BE2C (cell line): Measurements from ENCODE around the gene RPS6KA1. TPM values are rescaled to one million over a fixed set of nuclear protein-coding genes. Genes with fewer than 3 reads are reported as not detected.

ENCODE experiments used
- DNase-seq: peaks from one replicate; pipeline ENCODE4 v3.0.0-alpha.2; 2020
- H3K27me3 ChIP-seq: fragments of 250-450 bp; sonication (Bioruptor Pico); 2 replicates; pipeline ENCODE4 v1.5.1; 2020; ENCODE audit warnings: mild to moderate bottlenecking
- H3K36me3 ChIP-seq: fragments of 250-450 bp; sonication (Bioruptor Pico); 2 replicates; pipeline ENCODE4 v1.5.1; 2020; ENCODE audit warnings: mild to moderate bottlenecking
- H3K4me1 ChIP-seq: fragments of 250-450 bp; sonication (Bioruptor Pico); 2 replicates; pipeline ENCODE4 v1.5.1; 2020
- H3K4me3 ChIP-seq: 2 replicates; pipeline ENCODE4 v1.5.1; 2011; ENCODE audit warnings: low read depth, low read length
- H3K9me3 ChIP-seq: fragments of 250-450 bp; sonication (Bioruptor Pico); 2 replicates; pipeline ENCODE4 v1.5.1; 2020
- polyA plus RNA-seq: library from polyadenylated mRNA; unstranded; fragments of >200 nt; gene quantifications from one replicate; pipeline ENCODE4 v1.2.1, GENCODE V29; 2012; ENCODE audit warnings: low read depth, missing spikeins; ENCODE audit not compliant: insufficient read length, insufficient read depth
- TF ChIP-seq, protein P1 (sequence below): IDR thresholded peaks from 2 replicates; pipeline ENCODE4 v1.5.1; 2012; ENCODE audit warnings: mild to moderate bottlenecking, low read depth, low read length

RPS6KA1 gene
- polyA plus RNA-seq = 4.7 TPM

DNA sequence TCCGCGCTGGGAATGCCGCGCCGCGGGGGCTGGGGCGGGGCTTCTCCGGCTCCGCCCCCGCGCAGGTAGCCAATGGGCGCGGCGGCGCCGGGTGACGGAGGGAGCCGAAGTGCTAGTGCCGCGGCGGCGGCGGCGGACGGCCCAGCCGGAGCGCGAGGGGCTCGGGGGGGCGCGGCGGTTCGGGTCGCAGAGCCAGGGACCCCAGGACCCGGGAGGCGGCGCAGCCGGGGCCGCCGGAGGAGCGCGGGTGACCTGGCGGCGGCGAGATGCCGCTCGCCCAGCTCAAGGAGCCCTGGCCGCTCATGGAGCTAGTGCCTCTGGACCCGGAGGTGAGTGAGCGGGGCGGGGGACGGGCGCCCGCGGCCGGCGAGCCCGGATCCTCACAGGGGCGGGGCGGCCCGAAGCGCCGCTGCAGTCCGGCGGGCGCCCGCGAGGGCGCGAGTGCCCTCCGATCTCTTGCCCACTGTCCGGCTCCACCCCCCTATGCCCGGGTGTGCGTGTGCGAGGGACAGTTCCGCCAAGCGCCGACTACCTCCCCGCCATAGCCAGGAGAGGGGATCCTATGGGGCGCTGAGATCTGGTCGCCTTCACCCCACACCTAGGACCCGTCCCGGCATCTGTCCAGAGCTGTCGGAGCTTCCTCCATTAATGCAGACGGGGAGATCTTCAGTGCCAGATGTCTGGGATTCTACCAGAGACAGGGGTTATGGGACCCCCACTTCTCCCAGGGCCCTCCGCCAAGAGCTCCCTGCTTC, at the start of gene RPS6KA1:
TSS of gene RPS6KA1 (plus strand) at position 107 of the 755 bp plus-strand sequence. CDS start at position 267, 160 bp downstream.
- H3K4me3 ChIP-seq = peak within 1 kb of the TSS; percentile 56
- H3K36me3 ChIP-seq = no peaks in the 10 kb centered on the region
- H3K27me3 ChIP-seq = no peaks in the 10 kb centered on the region
- H3K4me1 ChIP-seq = no peaks in the 10 kb centered on the region
- H3K9me3 ChIP-seq = no peaks in the 10 kb centered on the region
- DNase-seq = peak; percentile 71
- TF ChIP-seq, protein P1, sequence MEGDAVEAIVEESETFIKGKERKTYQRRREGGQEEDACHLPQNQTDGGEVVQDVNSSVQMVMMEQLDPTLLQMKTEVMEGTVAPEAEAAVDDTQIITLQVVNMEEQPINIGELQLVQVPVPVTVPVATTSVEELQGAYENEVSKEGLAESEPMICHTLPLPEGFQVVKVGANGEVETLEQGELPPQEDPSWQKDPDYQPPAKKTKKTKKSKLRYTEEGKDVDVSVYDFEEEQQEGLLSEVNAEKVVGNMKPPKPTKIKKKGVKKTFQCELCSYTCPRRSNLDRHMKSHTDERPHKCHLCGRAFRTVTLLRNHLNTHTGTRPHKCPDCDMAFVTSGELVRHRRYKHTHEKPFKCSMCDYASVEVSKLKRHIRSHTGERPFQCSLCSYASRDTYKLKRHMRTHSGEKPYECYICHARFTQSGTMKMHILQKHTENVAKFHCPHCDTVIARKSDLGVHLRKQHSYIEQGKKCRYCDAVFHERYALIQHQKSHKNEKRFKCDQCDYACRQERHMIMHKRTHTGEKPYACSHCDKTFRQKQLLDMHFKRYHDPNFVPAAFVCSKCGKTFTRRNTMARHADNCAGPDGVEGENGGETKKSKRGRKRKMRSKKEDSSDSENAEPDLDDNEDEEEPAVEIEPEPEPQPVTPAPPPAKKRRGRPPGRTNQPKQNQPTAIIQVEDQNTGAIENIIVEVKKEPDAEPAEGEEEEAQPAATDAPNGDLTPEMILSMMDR = no peak

DNA sequence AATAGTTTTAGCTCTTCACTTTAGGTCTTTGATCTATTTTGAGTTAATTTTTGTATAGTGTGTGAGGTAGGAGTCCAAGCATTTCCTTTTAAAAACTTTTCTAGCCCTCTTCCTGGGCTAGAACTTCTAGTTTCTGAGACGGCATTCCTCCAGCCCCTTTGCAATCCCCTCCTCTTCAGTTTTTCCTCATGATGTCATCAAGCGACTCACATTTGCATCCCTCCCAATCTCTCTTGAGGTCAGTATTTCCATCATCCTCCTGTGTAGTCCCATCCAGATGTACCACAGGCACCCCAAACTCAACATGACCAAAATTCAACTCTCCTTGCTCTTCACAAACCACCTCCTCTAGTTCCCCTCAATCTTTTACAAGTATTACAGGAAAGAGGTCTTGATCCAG, 46.6 kb upstream of the RPS6KA1 start:
- Histone ChIP-seq H3K9me3 (no peaks in the 10 kb centered on the region), H3K4me1 (no peaks in the 10 kb centered on the region), H3K4me3 (no peak overlapping the region), H3K27me3 (no peaks in the 10 kb centered on the region), H3K36me3 (peaks cover 5% of the 10 kb centered on the region; the same call in 1 of the 2 replicates)
- no peak for DNase-seq
- TF ChIP-seq, protein P1 = no peak

DNA sequence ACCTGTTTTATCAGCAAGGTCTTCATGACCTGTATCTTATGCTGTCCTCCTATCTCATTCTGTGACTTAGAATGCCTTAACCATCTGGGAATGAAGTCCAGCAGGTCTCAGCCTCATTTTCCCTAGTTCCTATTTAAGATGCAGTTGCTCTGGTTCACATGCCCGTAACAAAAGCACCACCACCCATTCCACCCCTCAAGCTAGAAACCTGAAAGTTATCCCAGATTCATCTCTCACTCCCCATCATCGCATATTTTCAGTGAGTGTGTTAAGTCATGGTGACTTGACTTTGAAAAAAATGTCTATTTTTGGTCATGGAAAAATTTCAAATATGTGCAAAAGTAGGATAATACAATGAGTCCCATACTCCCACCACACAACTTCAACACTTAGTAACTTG, 45.6 kb upstream of the RPS6KA1 start:
- TF ChIP-seq, protein P1 = no peak
- Histone ChIP-seq H3K27me3 (no peaks in the 10 kb centered on the region), H3K4me1 (no peaks in the 10 kb centered on the region), H3K9me3 (no peaks in the 10 kb centered on the region), H3K4me3 (no peak overlapping the region), H3K36me3 (peaks cover 2% of the 10 kb centered on the region; the same call in 1 of the 2 replicates)
- no peak for DNase-seq

DNA sequence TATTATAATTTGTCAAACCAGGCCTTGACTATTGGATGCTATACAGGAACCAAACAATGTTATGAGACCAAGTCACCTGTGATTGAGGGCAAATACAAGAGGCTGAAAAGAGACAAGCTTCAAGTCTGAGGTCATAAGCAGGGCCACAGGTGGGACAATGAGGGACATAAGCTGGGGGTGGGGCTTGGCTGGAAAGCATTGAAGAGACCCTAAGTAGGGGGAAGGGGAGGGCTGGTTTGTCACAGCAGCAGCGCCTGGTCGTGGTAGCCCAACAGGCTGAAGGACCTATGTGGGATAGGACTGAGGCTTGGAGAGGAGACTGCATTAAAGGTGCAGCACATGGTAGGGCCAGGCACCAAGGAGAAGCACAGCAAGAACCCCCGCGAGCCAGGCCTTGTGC, 39.4 kb upstream of the RPS6KA1 start:
- no peaks in the 10 kb centered on the region for H3K36me3 ChIP-seq
- no peaks in the 10 kb centered on the region for H3K4me1 ChIP-seq
- no peaks in the 10 kb centered on the region for H3K9me3 ChIP-seq
- TF ChIP-seq, protein P1 = no peak
- DNase-seq = no peak
- no peak overlapping the region for H3K4me3 ChIP-seq
- no peaks in the 10 kb centered on the region for H3K27me3 ChIP-seq

DNA sequence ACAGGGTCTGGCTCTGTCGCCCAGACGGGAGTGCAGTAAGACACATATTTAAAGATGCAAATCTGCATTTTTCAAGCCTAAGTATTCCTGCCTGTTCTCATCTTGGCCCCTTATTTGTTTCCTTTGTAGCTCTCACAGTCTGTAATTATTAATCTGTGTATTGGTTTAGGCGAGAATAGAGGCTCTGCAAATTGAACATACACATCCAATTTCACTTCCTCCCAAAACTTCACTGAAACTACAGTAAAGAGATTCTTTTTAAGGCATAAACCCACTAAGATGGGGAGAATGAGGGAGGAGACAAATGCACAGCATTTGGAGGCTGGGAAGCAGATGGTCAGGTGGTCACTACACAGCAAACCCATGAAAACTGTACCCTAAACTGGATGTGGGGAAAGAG, 36.3 kb upstream of the RPS6KA1 start:
- no peaks in the 10 kb centered on the region for H3K4me1 ChIP-seq
- no peaks in the 10 kb centered on the region for H3K36me3 ChIP-seq
- no peak overlapping the region for H3K4me3 ChIP-seq
- H3K27me3 ChIP-seq = no peaks in the 10 kb centered on the region
- no peaks in the 10 kb centered on the region for H3K9me3 ChIP-seq
- TF ChIP-seq, protein P1 = no peak
- DNase-seq = no peak

DNA sequence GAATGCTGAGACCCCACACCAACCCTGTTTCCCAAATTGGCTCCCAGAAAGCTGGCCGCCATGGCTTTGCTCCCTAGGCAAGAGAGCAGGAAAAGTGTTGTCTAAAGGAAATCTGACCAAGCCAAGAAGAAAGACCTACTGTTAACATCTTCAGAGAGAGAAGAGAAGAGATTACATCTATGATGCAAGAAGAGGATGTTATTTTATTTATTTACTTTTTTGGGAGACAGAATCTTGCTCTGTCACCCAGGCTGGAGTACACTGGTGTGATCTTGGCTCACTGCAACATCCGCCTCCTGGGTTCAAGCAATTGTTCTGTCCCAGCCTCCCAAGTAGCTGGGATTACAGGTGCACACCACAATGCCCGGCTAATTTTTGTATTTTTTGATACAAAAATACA, 35.6 kb upstream of the RPS6KA1 start:
- Histone ChIP-seq H3K9me3 (no peaks in the 10 kb centered on the region), H3K27me3 (no peaks in the 10 kb centered on the region), H3K36me3 (no peaks in the 10 kb centered on the region), H3K4me1 (no peaks in the 10 kb centered on the region), H3K4me3 (no peak overlapping the region)
- no peak for DNase-seq
- TF ChIP-seq, protein P1 = no peak
